ENCODE results near the gene COLQ.

GRCh38 chr3:15471861-15472260 is 49.6 kb downstream of the COLQ start:
- TF ChIP-seq POLR2A (IDR thresholded peaks at IDR 0.05; ENCODE audit: low read length) (no peak), GATA1 (IDR thresholded peaks at IDR 0.05; ENCODE audit: low read depth, low read length) (no peak)
